Left ventricle myocardium inferior (tissue), 1 donor: ENCODE data around the gene MSMP. TPM values are rescaled to one million over a fixed set of nuclear protein-coding genes. Genes with fewer than 3 reads are reported as not detected.

Source experiments
- DNase-seq: peaks from one replicate; pipeline ENCODE4 v3.0.0-alpha.2; 2020
- H3K27ac ChIP-seq: fragments of 200-600 bp; replicated peaks from 2 replicates; pipeline ENCODE4 v1.8.0; 2021
- H3K27me3 ChIP-seq: fragments of 200-600 bp; 2 replicates; pipeline ENCODE4 v1.8.0; 2021; ENCODE audit warnings: low read depth
- H3K36me3 ChIP-seq: fragments of 200-600 bp; 2 replicates; pipeline ENCODE4 v1.8.0; 2021
- H3K4me1 ChIP-seq: fragments of 200-600 bp; 2 replicates; pipeline ENCODE4 v1.8.0; 2021
- H3K4me3 ChIP-seq: fragments of 200-600 bp; 2 replicates; pipeline ENCODE4 v1.8.0; 2021; ENCODE audit warnings: mild to moderate bottlenecking, moderate library complexity
- H3K9me3 ChIP-seq: fragments of 200-600 bp; replicated peaks from 2 replicates; pipeline ENCODE4 v1.8.0; 2021
- CTCF ChIP-seq: fragments of 200-600 bp; IDR thresholded peaks from 2 replicates; pipeline ENCODE4 v1.8.0; 2021; ENCODE audit warnings: antibody characterized with exemption, mild to moderate bottlenecking, borderline replicate concordance
- intact Hi-C: fragments of 100-400 bp; cut with micrococcal nuclease; formaldehyde crosslinking; loops from one replicate; pipeline ENCODE4 v1.11.0; 2022
- total RNA-seq: library from RNA; stranded (reverse); fragmentation: NEBNext Ultra II Directional; extraction: Animal tissue kit (Norgen Biotek cat#: 25700); gene quantifications from one replicate; pipeline ENCODE4 v1.2.1, GENCODE V29; 2021
- donor health status: DM: no; HTN: yes; CAD: no; lungs with severe emphysema.

The MSMP gene
- total RNA-seq, 1 donor from 2014 or later, result not detected

GRCh38 chr9:35713578-35713977 lies 40.5 kb downstream of the MSMP start:
- intact Hi-C loops, result no loop called here
- peaks cover 99% of the 10 kb centered on the region for H3K36me3 ChIP-seq
- TF ChIP-seq CTCF, result no peak
- no peaks in the 10 kb centered on the region for H3K9me3 ChIP-seq
- no peak overlapping the region for H3K27ac ChIP-seq
- H3K4me1 ChIP-seq, result peaks cover 14% of the 10 kb centered on the region
- H3K4me3 ChIP-seq, result no peak overlapping the region
- no peak for DNase-seq
- no peaks in the 10 kb centered on the region for H3K27me3 ChIP-seq

GRCh38 chr9:35712762-35713400 lies 41.2 kb downstream of the MSMP start:
- H3K36me3 ChIP-seq, result peaks cover 99% of the 10 kb centered on the region
- intact Hi-C loops, result no loop called here

GRCh38 chr9:35711501-35712428 lies 42.3 kb downstream of the MSMP start:
- no peaks in the 10 kb centered on the region for H3K9me3 ChIP-seq
- no peaks in the 10 kb centered on the region for H3K27me3 ChIP-seq
- H3K36me3 ChIP-seq, result peaks cover 99% of the 10 kb centered on the region
- TF ChIP-seq CTCF, result no peak
- H3K27ac ChIP-seq, result peak overlapping the region; percentile 43
- H3K4me3 ChIP-seq, result no peak overlapping the region
- no peak for DNase-seq
- H3K4me1 ChIP-seq, result peaks cover 14% of the 10 kb centered on the region
- intact Hi-C loops, result no loop called here

More at GRCh38 chr9:35712762-35713400, 41.2 kb downstream of the MSMP start:
- Histone ChIP-seq H3K9me3 (no peaks in the 10 kb centered on the region), H3K4me3 (no peak overlapping the region), H3K27ac (no peak overlapping the region), H3K4me1 (peaks cover 14% of the 10 kb centered on the region), H3K27me3 (no peaks in the 10 kb centered on the region)
- TF ChIP-seq CTCF, result no peak
- DNase-seq, result no peak

GRCh38 chr9:35710818-35711500 lies 43.1 kb downstream of the MSMP start:
- intact Hi-C loops, result no loop called here
- no peak for DNase-seq

More at GRCh38 chr9:35710818-35711500, 43.1 kb downstream of the MSMP start:
- Histone ChIP-seq H3K9me3 (no peaks in the 10 kb centered on the region), H3K27me3 (no peaks in the 10 kb centered on the region), H3K4me1 (peaks cover 14% of the 10 kb centered on the region), H3K36me3 (peaks cover 99% of the 10 kb centered on the region), H3K27ac (peak overlapping the region; percentile 43), H3K4me3 (no peak overlapping the region)
- TF ChIP-seq CTCF, result no peak
